ENCODE results near the gene DYNLT1. TPM values are rescaled to one million over a fixed set of nuclear protein-coding genes. Genes with fewer than 3 reads are reported as not detected.

DYNLT1 gene
- polyA plus RNA-seq, 1 experiment, result 175 TPM

DNA sequence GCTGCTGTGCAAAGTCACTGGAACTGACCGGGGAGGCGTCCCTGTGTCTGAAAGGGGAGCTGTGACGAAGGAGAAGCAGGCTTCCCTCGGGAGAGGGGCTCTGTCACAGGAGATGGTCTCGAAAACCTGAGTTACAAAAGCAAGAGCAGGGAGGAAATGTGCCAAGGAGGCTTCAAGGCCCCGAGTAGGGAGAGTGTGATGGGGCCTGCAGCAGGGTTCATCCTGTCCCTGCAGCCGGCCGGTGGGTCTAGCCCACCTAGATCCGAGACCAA, 16.7 kb downstream of the DYNLT1 start:
- POLR2A ChIA-PET, result no interaction called here
- Histone ChIP-seq H3K36me3 (ENCODE audit: control insufficient read depth, insufficient read depth, low read length) (peaks cover 28% of the 10 kb centered on the region), H3K27me3 (ENCODE audit: control insufficient read depth, insufficient read depth, low read length) (no peaks in the 10 kb centered on the region), H3K4me3 (ENCODE audit: low read depth, low read length) (no peak overlapping the region)
- no peak for DNase-seq (ENCODE audit: low read depth)
- CTCF ChIA-PET, result interaction anchor here (1.3 to 1.4 kb wide), 2 partner anchors 23 to 63 kb away, joined by 3 to 5 read pairs; no protein-coding TSS in a partner anchor
- TF ChIP-seq, protein P1, sequence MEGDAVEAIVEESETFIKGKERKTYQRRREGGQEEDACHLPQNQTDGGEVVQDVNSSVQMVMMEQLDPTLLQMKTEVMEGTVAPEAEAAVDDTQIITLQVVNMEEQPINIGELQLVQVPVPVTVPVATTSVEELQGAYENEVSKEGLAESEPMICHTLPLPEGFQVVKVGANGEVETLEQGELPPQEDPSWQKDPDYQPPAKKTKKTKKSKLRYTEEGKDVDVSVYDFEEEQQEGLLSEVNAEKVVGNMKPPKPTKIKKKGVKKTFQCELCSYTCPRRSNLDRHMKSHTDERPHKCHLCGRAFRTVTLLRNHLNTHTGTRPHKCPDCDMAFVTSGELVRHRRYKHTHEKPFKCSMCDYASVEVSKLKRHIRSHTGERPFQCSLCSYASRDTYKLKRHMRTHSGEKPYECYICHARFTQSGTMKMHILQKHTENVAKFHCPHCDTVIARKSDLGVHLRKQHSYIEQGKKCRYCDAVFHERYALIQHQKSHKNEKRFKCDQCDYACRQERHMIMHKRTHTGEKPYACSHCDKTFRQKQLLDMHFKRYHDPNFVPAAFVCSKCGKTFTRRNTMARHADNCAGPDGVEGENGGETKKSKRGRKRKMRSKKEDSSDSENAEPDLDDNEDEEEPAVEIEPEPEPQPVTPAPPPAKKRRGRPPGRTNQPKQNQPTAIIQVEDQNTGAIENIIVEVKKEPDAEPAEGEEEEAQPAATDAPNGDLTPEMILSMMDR (IDR thresholded peaks at IDR 0.05; ENCODE audit: insufficient read depth, low read depth, low read length), result no peak

DNA sequence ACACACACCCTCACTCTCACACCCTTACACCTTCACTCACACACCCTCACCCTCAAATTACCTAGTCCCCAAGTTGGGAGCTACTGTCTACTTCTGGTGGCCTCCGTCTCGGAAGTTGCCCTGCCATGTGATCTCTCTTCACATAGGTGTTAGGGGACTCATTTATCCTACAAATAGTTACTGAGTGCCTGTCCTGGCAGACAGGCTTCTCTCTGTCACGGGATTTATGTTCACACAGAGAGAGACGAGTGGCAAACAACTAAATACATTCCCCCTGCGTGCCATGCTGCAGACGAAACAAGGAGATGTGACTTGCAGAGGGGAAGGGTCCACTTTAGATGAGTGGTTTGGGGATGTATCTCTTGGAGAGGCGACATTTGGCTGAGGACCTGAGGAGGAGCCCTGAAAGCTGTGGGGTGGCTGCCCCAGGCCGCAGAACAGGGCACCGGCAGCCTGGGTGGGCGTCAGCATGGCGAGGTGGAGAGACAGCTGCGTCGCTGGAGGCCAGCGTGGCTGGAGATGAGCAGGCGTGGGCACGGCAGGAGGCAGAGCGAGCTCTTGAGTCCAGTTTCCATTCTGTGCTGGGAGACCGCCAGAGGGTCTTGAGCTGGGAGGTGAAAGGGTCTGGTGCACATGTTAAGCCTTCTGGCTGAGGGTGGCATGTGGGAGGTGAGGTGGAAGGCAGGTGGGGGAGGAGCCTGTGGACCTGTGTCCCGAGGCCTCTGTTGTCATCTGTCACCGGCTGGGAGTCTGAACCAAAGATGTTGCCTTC, 17.2 kb downstream of the DYNLT1 start:
- ChIA-PET CTCF (interaction anchor here (1.3 to 1.4 kb wide), 2 partner anchors 22 to 64 kb away, joined by 3 to 5 read pairs; no protein-coding TSS in a partner anchor), POLR2A (no interaction called here)
- H3K36me3 ChIP-seq (ENCODE audit: control insufficient read depth, insufficient read depth, low read length), result peaks cover 28% of the 10 kb centered on the region
- DNase-seq (ENCODE audit: low read depth), result no peak
- no peaks in the 10 kb centered on the region for H3K27me3 ChIP-seq (ENCODE audit: control insufficient read depth, insufficient read depth, low read length)
- TF ChIP-seq, protein P1 (IDR thresholded peaks at IDR 0.05; ENCODE audit: insufficient read depth, low read depth, low read length), result no peak
- H3K4me3 ChIP-seq (ENCODE audit: low read depth, low read length), result no peak overlapping the region

DNA sequence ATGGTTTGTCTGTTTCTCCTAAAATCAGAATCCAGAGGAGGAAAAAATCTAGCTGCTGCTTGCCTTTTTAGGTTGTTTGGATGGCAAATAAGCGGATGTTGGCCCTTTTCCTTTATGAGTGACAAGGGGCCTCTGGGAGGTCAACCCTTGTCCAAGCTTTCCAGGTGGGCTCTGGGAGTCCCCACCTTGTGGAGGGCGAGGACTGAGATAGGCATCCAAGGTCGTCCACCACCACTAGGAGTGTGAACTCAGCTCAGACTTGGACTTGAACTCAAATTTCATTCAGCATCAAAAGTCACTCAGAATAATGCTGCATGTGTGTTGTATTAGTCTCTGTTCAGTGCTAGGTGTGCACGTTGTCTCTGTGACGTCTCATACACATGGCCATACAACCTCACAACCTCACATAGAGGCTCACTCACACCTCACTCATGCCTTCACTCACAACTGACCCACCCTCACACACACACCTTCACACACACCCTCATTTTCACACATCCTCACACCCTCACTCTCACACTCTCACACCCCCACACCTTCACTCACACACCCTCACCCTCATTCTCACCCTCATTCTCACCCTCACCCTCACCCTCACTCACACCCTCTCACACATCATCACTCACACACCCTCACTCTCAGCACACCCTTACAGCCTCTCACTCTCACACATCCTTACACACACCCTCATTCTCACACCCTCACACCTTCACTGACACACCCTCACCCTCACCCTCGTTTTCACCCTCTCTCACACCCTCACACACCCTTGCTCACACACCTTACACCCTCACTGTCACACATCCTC, 18.0 kb downstream of the DYNLT1 start:
- Histone ChIP-seq H3K36me3 (ENCODE audit: control insufficient read depth, insufficient read depth, low read length) (peaks cover 32% of the 10 kb centered on the region), H3K4me3 (ENCODE audit: low read depth, low read length) (no peak overlapping the region), H3K27me3 (ENCODE audit: control insufficient read depth, insufficient read depth, low read length) (no peaks in the 10 kb centered on the region)
- DNase-seq (ENCODE audit: low read depth), result no peak
- TF ChIP-seq, protein P1 (IDR thresholded peaks at IDR 0.05; ENCODE audit: insufficient read depth, low read depth, low read length), result no peak
- POLR2A ChIA-PET, result no interaction called here
- CTCF ChIA-PET, result interaction anchor here (1.0 kb wide), 1 partner anchor 424 kb away, joined by 3 read pairs; no protein-coding TSS in a partner anchor

DNA sequence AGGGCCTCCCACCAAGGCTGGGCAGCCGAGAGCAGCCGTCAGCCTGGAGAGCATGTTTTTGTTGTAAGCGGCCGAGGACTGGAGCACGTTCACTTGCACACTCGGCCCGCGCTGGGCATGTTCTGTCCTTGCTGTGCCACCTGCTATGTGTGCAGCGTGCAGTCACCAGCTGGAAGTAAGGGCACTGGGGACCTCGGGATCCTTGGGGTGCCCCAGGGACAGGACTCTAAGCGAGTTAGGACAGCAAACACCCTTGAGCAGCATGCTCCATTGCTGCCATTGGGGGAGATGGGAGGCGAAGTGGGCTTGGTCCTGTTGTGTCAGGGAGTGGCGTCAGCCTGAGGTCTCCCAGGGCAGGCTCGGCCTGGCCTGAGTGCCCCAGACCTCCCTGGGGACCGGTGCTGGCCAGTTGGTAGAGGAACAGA, 18.6 kb downstream of the DYNLT1 start:
- H3K4me3 ChIP-seq (ENCODE audit: low read depth, low read length), result no peak overlapping the region
- no peak for DNase-seq (ENCODE audit: low read depth)
- no peaks in the 10 kb centered on the region for H3K27me3 ChIP-seq (ENCODE audit: control insufficient read depth, insufficient read depth, low read length)
- TF ChIP-seq, protein P1 (IDR thresholded peaks at IDR 0.05; ENCODE audit: insufficient read depth, low read depth, low read length), result no peak
- ChIA-PET CTCF (interaction anchor here (1.0 kb wide), 1 partner anchor 423 kb away, joined by 3 read pairs; no protein-coding TSS in a partner anchor), POLR2A (no interaction called here)
- peaks cover 34% of the 10 kb centered on the region for H3K36me3 ChIP-seq (ENCODE audit: control insufficient read depth, insufficient read depth, low read length)
